ENCODE measurements around the gene LRRC45.

The LRRC45 gene

GRCh38 chr17:81994593-81995462, 28.3 kb upstream of the LRRC45 start:
- DNase-seq, result no peak

- DNase-seq, result no peak
Observed at GRCh38 chr17:81995463-81996231, 27.5 kb upstream of the LRRC45 start.

DNA sequence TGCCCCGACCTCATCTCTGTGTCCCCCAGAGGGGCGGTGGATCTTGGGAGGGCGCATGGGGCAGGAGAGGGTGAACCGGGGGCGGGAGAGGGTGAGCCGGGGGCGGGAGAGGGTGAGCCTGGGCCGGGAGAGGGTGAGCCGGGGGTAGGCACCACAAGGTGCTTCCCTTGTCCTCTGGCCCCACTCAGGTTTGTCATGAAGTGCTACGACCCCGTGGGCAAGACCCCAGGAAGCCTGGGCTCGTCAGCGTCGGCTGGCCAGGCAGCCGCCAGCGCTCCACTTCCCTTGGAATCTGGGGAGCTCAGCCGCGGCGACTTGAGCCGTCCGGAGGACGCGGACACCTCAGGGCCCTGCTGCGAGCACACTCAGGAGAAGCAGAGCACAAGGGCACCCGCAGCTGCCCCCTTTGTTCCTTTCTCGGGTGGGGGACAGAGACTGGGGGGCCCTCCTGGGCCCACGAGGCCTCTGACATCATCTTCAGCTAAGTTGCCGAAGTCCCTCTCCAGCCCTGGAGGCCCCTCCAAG, 26.8 kb upstream of the LRRC45 start:
- no peak for DNase-seq

DNA sequence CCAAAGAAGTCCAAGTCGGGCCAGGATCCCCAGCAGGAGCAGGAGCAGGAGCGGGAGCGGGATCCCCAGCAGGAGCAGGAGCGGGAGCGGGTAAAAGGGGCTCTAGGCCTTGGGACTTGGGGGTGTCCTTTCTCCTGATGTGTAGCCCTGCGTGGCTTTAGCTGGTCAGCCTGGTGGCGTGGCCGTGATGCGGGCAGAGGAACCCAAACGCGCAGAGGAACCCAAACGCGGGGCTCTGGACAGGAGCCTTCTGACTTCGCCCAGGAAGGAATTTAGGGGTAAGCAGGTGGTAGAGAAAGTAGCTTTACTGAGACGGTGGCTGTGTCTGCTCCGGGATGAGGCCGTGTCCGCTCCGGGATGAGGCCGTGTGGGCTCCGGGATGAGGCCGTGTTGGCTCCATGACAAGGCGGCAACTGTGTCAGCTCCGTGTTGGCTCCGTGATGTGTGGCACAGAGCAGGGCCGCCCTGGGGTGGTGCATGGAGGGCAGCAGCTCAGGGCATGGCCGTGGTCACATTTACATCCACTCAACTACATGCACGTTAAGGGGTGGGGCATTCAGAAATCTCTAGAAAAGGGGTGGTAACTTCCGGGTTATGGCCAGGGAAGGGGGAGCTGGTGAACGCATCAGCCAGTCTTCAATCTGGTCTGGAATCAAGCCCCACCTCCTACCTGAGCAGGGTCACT, 26.2 kb upstream of the LRRC45 start:
- no peak for DNase-seq

DNA sequence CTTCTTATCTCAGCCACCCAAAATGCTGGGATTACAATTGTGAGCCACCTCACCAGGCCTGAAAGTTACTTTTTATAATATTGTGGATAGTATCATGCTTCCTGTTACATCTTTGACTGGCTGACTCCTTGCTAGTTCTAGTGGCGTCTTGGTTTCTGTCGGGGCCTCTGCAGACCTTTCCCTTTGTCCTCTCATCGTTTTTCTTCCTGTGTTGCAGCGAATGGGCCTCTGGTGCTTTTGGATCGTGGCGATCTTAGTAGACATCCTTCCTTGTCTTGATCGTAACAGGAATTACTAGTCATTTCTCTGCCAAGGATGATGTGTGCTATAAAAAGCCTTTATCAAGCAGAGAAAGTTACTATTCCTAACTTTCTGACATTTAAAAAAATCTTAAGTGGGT, 24.9 kb upstream of the LRRC45 start:
- no peak for DNase-seq

DNA sequence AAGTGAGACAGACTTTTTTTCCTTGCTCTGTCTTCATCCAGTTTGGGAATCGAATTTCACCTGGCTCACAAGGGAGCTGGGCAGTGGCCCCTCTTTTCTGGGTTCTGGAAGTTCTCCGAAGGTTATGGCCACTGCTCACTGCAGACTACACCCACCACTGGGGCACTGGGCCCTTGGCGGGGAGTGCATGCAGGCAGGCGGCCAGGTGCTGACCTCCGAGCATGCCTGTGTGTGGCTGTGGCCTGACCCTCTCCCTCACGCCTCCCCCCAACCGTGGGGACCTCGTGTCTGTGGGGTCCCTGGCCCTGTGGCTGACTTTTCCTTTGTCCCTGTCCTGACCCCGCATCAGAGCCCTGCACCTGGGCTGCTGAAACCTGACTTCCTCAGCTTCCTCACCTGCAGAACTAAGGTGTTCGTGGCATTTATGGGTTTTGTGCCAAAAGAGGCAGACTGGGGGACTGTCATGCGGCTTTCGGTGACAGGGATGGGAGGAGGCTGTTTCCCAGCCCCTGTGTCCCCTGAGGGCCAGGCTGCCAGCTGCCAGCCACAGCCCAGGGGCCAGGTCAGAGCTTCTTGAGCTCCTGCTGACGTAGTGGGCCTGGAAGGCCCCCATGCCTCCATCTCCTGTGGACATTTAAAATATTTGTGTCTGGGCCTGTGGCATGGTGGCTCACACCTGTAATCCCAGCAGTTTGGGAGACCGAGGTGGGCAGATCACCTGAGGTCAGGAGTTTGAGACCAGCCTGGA, 24.2 kb upstream of the LRRC45 start:
- DNase-seq, result no peak

DNA sequence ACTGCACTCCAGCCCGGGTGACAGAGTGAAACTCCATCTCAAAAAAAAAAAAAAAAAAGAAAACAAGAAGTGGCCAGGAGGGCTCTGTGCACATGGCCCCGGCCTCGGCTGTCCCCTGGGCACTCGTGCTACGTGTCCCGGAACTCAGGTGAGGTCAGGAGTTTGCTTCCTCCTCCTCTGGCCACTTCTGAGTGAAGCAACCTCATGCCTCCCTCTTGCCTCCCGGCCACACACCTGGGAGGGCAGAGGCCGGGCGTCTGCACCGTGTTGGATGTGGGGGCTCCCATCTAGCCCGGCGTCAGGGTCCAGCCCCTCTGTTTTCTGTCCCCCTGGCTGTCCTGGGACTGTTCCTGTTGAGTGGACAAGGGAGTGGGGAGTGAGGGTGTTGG, 23.5 kb upstream of the LRRC45 start:
- no peak for DNase-seq

GRCh38 chr17:81999976-82000802, 22.9 kb upstream of the LRRC45 start:
- no peak for DNase-seq

DNA sequence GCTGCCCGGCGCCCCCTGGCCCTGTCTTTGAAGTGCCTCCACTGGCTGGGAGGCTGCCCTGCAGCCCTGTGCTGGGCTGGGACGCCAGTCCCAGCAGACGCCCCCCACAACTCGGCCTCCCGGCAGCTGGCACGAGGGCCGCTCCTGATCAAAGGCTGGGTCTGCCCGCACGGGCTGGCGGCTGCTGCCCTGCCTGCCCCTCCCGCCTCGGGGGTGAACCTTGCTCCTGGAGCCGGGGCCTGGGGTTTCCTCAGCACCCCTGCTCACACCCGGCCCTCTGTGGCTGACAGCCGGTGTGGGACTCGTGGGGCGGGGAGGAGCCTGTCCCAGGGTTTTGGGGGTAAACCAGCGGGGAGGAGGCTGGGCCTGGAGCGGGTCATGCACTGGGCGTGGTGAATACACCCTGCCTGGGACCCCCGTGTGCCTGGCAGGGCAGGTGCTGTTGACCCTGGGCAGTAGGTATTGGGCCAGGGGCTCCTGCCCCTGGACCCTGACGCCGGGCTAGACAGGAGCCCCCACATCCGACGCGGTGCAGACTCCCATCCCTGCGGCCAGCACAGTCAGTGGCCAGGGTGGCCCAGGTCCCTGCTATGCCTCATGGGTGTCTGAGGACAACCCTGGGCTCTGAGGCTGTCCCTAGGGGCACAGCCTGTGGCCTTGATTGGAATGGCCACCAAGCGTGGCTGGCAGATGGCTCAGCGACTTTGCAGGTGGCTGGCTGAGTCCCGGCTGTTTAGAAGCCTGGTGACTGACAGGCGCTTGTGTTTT, 22.1 kb upstream of the LRRC45 start:
- DNase-seq, result no peak

DNA sequence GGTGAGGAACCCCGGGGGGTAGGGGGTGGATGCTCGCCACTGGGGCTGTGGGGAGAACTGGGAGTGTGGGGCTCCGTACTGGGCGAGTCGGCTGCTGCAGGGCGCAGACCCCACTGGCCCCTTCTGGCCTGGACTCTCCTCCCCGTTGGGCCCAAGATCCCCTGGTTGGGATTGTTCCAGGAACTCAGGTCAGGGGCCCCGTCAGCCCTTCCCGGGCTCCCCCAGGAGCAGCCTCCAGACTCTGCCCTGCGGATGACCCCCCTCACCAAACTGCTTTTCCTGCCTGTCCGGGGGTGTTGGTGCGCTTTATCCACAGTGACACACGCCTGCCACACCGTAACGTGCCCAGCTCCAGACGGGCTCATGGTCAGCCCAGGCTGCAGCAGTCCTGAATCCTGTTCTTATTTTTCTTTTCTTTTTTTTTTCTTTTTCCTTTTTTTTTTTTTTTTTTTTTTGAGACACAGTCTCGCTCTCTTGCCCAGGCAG, 21.5 kb upstream of the LRRC45 start:
- no peak for DNase-seq

DNA sequence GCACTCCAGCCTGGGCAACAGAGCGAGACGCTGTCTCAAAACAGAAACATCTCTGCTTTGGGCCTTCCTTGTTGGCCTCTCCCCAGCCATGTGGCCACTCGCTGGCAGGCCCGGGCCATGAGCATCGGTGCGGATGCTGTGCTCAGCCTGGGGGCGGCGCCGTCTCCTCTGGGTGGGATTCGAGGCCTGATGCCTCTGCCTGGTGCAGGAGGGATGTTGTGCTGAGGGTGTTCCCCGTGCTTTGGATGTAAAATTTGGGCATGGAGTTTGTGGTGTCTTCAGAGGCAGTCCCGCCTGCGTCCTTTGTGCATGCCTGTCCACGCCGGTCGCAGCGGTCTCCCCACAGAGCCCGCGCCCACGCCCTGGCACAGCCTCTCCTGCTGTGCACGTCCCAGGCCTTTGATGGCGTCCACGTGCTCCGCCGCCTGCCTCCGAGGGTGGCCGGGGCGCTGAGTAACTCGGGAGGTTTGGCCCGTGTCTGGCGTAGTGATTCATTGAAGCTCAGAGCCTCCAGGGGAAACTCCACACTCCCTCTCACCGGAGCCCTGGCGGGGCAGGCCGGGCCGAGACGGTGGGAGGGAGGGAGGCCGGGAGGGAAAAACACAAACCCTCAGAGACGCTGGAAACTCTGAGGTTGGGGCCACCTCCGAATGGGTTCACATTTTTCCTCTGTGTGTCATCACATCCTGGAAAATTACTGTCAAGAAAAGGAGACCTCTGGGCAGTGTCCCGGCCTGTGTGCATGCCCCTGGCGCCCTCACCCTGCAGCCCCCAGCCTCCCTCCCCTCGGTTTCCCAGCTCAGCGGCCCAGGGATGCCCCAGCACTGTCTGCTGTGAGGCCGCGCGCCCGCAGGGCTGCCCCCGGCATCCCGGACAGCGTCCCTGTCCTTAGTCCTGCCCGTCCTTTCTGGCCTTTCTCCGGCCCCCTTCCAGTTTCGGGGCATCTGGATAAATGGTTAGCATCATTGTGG, 19.4 kb upstream of the LRRC45 start:
- no peak for DNase-seq

DNA sequence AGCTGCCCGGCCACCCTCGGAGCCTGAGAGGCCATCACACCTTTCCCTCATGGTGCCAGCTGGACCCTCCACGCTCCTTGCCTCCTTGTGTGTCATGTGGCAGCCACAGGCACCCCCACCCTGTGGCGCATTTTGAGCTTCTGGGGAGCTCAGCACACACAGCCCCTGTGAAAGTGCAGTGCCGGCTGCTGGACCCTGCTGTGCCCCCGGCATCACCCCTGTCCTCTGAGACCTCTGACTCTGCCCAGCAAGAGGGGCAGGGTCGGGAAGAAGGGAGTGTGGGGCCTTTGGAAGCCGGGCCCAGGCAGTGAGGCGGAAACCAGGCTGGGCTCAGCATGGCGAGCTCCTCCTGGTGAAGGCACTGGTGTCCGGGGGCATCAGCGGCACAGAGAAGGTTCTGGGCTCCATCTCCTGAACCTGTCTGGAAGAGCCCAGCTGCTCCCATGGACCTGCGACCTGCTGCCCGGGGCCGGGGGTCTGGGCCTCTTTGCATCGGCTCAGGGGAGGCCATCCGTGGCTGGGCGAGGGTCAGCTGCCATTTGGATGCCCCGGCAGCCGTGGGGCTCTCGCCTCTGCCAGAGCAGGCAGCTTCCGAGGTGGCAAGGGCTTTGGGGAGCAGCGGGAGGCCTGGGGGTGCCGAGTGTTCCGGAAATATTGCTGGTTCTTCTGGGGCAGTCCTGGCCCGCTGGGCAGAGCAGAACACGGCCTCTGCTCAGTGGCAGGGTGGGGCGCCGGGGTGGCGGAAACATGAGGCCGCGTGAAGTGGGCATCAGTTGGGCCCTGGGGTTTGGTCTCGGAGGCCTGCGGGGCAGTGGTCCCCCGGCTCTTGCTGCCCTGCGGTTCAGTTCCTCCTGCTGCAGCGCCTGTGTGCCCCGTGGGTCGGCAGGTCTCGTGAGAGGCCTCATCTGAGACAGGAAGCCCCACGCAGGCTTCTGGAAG, 18.3 kb upstream of the LRRC45 start:
- no peak for DNase-seq

GRCh38 chr17:82005701-82006348, 17.3 kb upstream of the LRRC45 start:
- DNase-seq, result no peak

- no peak for DNase-seq
Observed at GRCh38 chr17:82006468-82007227, 16.5 kb upstream of the LRRC45 start.

GRCh38 chr17:82007228-82007494, 15.9 kb upstream of the LRRC45 start:
- DNase-seq, result no peak

DNA sequence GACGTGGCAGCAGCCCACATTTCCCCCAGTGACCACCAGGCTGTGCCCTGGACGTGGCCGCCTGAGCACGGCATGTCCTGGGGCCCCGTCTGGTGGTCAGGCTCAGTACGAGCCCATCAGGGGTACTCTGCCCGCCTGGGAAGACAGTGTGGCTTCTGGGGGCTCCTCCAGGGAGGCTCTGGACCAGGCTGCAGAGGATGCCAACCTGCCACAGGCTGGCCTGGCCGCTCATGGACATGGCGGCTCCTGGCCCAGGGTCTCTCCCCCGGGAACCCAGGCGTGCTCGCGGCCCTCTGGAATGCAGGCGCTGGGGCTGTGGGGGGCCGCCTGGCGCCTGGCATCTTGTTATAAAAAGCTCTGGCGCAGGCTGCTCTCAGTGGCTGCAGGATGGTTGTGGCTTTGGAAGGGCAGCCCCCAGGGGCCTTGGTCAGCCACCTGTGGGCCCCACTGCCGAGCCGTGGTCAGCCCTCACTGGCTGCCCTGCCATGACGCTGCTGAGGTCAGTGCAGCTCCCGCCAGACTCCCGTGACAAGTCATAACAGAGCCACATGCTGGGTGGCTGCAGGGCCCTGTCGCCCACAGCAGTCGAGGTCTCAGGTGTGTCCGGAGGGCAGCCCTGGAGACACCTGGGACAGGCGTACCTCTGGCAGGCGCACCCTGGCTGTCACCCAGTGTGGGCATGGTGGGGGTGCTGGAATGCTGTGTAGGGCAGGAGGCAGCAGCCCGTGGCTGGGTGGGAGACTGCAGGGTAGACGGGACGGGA, 15.4 kb upstream of the LRRC45 start:
- DNase-seq, result no peak
